HepG2 (cell line): ENCODE results near the gene WSB2. TPM values are rescaled to one million over a fixed set of nuclear protein-coding genes. Genes with fewer than 3 reads are reported as not detected.
A peak's percentile ranks its signal among the peaks of the same experiment; 100 is the strongest.

Experiments
- BCL3 ChIP-seq: sonication (generic); formaldehyde crosslinking; IDR thresholded peaks from 2 replicates; pipeline ENCODE4 v1.5.1; 2020; ENCODE audit warnings: mild to moderate bottlenecking, missing genetic modification reagents, moderate library complexity
- ELF1 ChIP-seq: sonication (generic); formaldehyde crosslinking; IDR thresholded peaks from 2 replicates; pipeline ENCODE4 v1.4.0; 2020; ENCODE audit warnings: missing genetic modification reagents
- FOXK1 ChIP-seq: sonication (generic); formaldehyde crosslinking; IDR thresholded peaks from 2 replicates; pipeline ENCODE4 v1.4.0; 2020; ENCODE audit warnings: low read depth, missing genetic modification reagents, borderline replicate concordance
- KDM2A ChIP-seq: sonication (generic); formaldehyde crosslinking; IDR thresholded peaks from 2 replicates; pipeline ENCODE4 v1.4.0; 2020; ENCODE audit warnings: low read depth, missing genetic modification reagents, borderline replicate concordance
- MTA1 ChIP-seq: sonication (generic); formaldehyde crosslinking; IDR thresholded peaks from 2 replicates; pipeline ENCODE4 v1.4.0; 2020; ENCODE audit warnings: missing genetic modification reagents, mild to moderate bottlenecking, borderline replicate concordance
- NR1H2 ChIP-seq: sonication (generic); formaldehyde crosslinking; IDR thresholded peaks from 2 replicates; pipeline ENCODE4 v1.8.1; 2022; ENCODE audit warnings: low read depth, missing genetic modification reagents, borderline replicate concordance
- NRL ChIP-seq: sonication (generic); formaldehyde crosslinking; IDR thresholded peaks from 2 replicates; pipeline ENCODE4 v1.5.0; 2020; ENCODE audit warnings: missing genetic modification reagents, mild to moderate bottlenecking, moderate library complexity, borderline replicate concordance
- SIN3A ChIP-seq: IDR thresholded peaks from 2 replicates; pipeline ENCODE4 v1.6.1; 2011; ENCODE audit warnings: low read depth, mild to moderate bottlenecking, control low read depth, low read length, borderline replicate concordance
- SMC3 ChIP-seq: IDR thresholded peaks from 2 replicates; pipeline ENCODE4 v1.6.1; 2011; ENCODE audit warnings: low read length, improper control_type of control experiment
- THAP7 ChIP-seq: sonication (generic); formaldehyde crosslinking; IDR thresholded peaks from 2 replicates; pipeline ENCODE4 v1.8.1; 2023; ENCODE audit warnings: mild to moderate bottlenecking, missing genetic modification reagents
- ZBTB25 ChIP-seq: IDR thresholded peaks from 2 replicates; pipeline ENCODE4 v1.6.1; 2018; ENCODE audit warnings: missing genetic modification reagents
- ZBTB44 ChIP-seq: sonication (generic); formaldehyde crosslinking; IDR thresholded peaks from 2 replicates; pipeline ENCODE4 v1.4.0; 2020; ENCODE audit warnings: missing genetic modification reagents
- ZBTB7A ChIP-seq: sonication (generic); formaldehyde crosslinking; IDR thresholded peaks from 2 replicates; pipeline ENCODE4 v1.8.0; 2022; ENCODE audit warnings: mild to moderate bottlenecking, missing genetic modification reagents
- ZNF205 ChIP-seq: IDR thresholded peaks from 2 replicates; pipeline ENCODE4 v1.6.1; 2018; ENCODE audit warnings: missing biosample characterization, missing genetic modification reagents
- ZNF644 ChIP-seq: IDR thresholded peaks from 2 replicates; pipeline ENCODE4 v1.6.1; 2016; ENCODE audit warnings: low read depth
- ZNF652 ChIP-seq: IDR thresholded peaks from 2 replicates; pipeline ENCODE4 v1.6.1; 2016; ENCODE audit warnings: low read depth, borderline replicate concordance
- ZNF878 ChIP-seq: sonication (generic); formaldehyde crosslinking; IDR thresholded peaks from 2 replicates; pipeline ENCODE4 v1.8.1; 2023; ENCODE audit warnings: mild to moderate bottlenecking, missing genetic modification reagents, moderate library complexity
- polyA plus RNA-seq, 8 experiments: library from polyadenylated mRNA; depleted of rRNA in 3 of 8; stranded (reverse) in 7 of 8; unstranded in 1 of 8; fragments of >200 nt; fragmentation: Illumina TruSeq in 4 of 8; extraction: Trizol in 4 of 8; gene quantifications; 2 replicates each; pipeline versions ENCODE4 v1.2.1 to v1.2.3, GENCODE V29; 2011 to 2016; ENCODE audit warnings: low read depth in 4 of 8, missing spikeins in 1 of 8, mixed read lengths in 1 of 8; ENCODE audit not compliant: insufficient read depth in 1 of 8
- total RNA-seq, 5 experiments: library from RNA; depleted of rRNA; stranded (reverse); fragments of >200 nt; fragmentation: Illumina TruSeq; extraction: Trizol; gene quantifications; 2 replicates each; pipeline ENCODE4 v1.2.3, GENCODE V29; 2016; ENCODE audit warnings: low read depth in 1 of 5
- TF ChIP-seq, protein P1 (sequence below): sonication (generic); formaldehyde crosslinking; IDR thresholded peaks from 2 replicates; pipeline ENCODE4 v1.5.0; 2020; ENCODE audit warnings: missing genetic modification reagents, mild to moderate bottlenecking, borderline replicate concordance
- TF ChIP-seq, protein P2 (sequence below): sonication (generic); formaldehyde crosslinking; IDR thresholded peaks from 2 replicates; pipeline ENCODE4 v1.9.0; 2022; ENCODE audit warnings: missing genetic modification reagents, mild to moderate bottlenecking, borderline replicate concordance

Gene WSB2
- total and polyA plus RNA-seq, 2 of the 13 experiments (the other 11 are each of a cell fraction or from before 2014, with no cell fraction given): 31.0 to 82.8 TPM

DNA sequence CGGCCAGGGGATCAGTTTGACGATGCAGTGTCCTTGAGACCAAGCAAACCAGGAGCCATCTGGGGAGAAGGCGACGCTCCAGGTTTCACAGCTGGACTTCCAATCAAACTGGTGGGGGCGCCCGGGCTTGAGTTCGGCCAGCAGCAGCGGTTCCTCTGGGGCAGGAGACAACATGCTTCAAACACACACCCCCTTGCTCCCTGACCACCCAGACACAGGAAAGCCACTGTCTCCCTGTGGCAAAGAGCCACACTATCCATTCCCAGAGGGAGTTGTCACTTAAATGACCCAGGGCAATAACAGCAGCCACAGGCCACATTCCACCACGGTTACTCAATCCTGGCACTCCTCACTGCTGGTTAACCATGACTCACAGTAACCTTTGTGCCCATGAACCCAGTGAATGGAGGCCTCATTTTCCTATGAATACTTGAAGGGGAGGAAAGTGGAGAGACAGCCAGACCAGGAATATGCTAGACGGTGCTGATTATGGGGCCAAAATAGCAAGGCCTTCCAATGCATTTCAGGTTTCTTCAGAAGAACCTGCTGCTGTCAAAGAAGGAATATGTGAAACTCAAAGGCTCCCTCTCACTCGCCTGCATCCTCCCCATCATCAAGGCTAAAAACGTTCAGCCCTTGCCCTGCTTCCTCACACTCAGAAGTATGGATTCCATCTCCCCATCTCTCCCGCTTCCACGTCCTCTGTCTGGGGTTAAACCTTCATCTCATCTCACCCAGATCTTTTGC lies 8.5 kb downstream of the WSB2 start (continued):
- TF ChIP-seq MTA1 (CRISPR knock-in tag) (peak; percentile 80), ELF1 (CRISPR knock-in tag) (peak; percentile 60; the same call in 1 of the 2 replicates), SMC3 (peak; percentile 42), ZBTB25 (CRISPR knock-in tag) (0 out of 2 replicates have a peak, but pooled peaks have one; percentile 57), ZBTB7A (CRISPR knock-in tag) (0 out of 2 replicates have a peak, but pooled peaks have one; percentile 6), THAP7 (CRISPR knock-in tag) (0 out of 2 replicates have a peak, but pooled peaks have one; percentile 40), NR1H2 (CRISPR knock-in tag) (peak; percentile 94; the same call in 1 of the 2 replicates), ZNF878 (CRISPR knock-in tag) (peak; percentile 90), ZBTB44 (no peak), NRL (CRISPR knock-in tag) (peak; percentile 42; the same call in 1 of the 2 replicates), ZNF652 (CRISPR knock-in tag) (peak; percentile 50; the same call in 1 of the 2 replicates), KDM2A (CRISPR knock-in tag) (peak; percentile 83), SIN3A (peak; percentile 85; the same call in 1 of the 2 replicates), FOXK1 (CRISPR knock-in tag) (peak; percentile 94), ZNF205 (CRISPR knock-in tag) (peak; percentile 80; the same call in 1 of the 2 replicates), ZNF644 (peak; percentile 99), BCL3 (CRISPR knock-in tag) (peak; percentile 38; the same call in 1 of the 2 replicates)
- TF ChIP-seq, protein P1, sequence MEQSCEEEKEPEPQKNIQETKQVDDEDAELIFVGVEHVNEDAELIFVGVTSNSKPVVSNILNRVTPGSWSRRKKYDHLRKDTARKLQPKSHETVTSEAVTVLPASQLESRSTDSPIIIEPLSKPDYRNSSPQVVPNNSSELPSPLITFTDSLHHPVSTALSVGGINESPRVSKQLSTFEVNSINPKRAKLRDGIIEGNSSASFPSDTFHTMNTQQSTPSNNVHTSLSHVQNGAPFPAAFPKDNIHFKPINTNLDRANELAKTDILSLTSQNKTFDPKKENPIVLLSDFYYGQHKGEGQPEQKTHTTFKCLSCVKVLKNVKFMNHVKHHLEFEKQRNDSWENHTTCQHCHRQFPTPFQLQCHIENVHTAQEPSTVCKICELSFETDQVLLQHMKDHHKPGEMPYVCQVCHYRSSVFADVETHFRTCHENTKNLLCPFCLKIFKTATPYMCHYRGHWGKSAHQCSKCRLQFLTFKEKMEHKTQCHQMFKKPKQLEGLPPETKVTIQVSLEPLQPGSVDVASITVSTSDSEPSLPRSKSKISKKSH (CRISPR knock-in tag): no peak
- TF ChIP-seq, protein P2, sequence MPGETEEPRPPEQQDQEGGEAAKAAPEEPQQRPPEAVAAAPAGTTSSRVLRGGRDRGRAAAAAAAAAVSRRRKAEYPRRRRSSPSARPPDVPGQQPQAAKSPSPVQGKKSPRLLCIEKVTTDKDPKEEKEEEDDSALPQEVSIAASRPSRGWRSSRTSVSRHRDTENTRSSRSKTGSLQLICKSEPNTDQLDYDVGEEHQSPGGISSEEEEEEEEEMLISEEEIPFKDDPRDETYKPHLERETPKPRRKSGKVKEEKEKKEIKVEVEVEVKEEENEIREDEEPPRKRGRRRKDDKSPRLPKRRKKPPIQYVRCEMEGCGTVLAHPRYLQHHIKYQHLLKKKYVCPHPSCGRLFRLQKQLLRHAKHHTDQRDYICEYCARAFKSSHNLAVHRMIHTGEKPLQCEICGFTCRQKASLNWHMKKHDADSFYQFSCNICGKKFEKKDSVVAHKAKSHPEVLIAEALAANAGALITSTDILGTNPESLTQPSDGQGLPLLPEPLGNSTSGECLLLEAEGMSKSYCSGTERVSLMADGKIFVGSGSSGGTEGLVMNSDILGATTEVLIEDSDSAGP (CRISPR knock-in tag): peak; percentile 67
